H9 (cell line): ENCODE measurements around the gene PROM1. TPM values are rescaled to one million over a fixed set of nuclear protein-coding genes. Genes with fewer than 3 reads are reported as not detected.

ENCODE experiments used
- DNase-seq: peaks from one replicate; pipeline ENCODE4 v3.0.0-alpha.2; 2017
- H2AFZ ChIP-seq: one replicate; pipeline ENCODE4 v1.6.1; 2013; ENCODE audit warnings: mild to moderate bottlenecking, low read length, control low read depth, moderate library complexity
- H2AK5ac ChIP-seq: 2 replicates; pipeline ENCODE4 v1.6.1; 2013; ENCODE audit warnings: low read length, control low read depth, mixed read lengths; ENCODE audit not compliant: insufficient read length
- H2BK120ac ChIP-seq: one replicate; pipeline ENCODE4 v1.6.1; 2013; ENCODE audit warnings: low read depth, mild to moderate bottlenecking, low read length, control low read depth, inconsistent platforms; ENCODE audit not compliant: poor library complexity, severe bottlenecking
- H2BK12ac ChIP-seq: 2 replicates; pipeline ENCODE4 v1.6.1; 2013; ENCODE audit warnings: low read length, control low read depth, mixed read lengths, low read depth; ENCODE audit not compliant: insufficient read length
- H2BK15ac ChIP-seq: 2 replicates; pipeline ENCODE4 v1.6.1; 2013; ENCODE audit warnings: low read depth, low read length, control low read depth
- H2BK20ac ChIP-seq: one replicate; pipeline ENCODE4 v1.6.1; 2013; ENCODE audit warnings: low read depth, mild to moderate bottlenecking, low read length, control low read depth, inconsistent platforms; ENCODE audit not compliant: poor library complexity, severe bottlenecking
- H2BK5ac ChIP-seq: 2 replicates; pipeline ENCODE4 v1.6.1; 2013; ENCODE audit warnings: low read length, control low read depth, mixed read lengths; ENCODE audit not compliant: insufficient read length
- H3K14ac ChIP-seq: 2 replicates; pipeline ENCODE4 v1.6.1; 2013; ENCODE audit warnings: low read length, control low read depth; ENCODE audit not compliant: insufficient read depth
- H3K18ac ChIP-seq: 2 replicates; pipeline ENCODE4 v1.6.1; 2013; ENCODE audit warnings: low read depth, mild to moderate bottlenecking, mixed read lengths, low read length, control low read depth; ENCODE audit not compliant: insufficient read length
- H3K23ac ChIP-seq: 2 replicates; pipeline ENCODE4 v1.6.1; 2013; ENCODE audit warnings: low read length, control low read depth, mixed read lengths, low read depth; ENCODE audit not compliant: insufficient read length
- H3K23me2 ChIP-seq: 2 replicates; pipeline ENCODE4 v1.6.1; 2013; ENCODE audit warnings: low read depth, mild to moderate bottlenecking, mixed read lengths, low read length, control low read depth; ENCODE audit not compliant: insufficient read length, poor library complexity, severe bottlenecking
- H3K27ac ChIP-seq: 2 replicates; pipeline ENCODE4 v1.5.1; 2013; ENCODE audit warnings: low read length, control low read depth, mixed read lengths, low read depth; ENCODE audit not compliant: insufficient read length
- H3K27me3 ChIP-seq: 2 replicates; pipeline ENCODE4 v1.6.1; 2013; ENCODE audit warnings: low read length, control low read depth, inconsistent platforms; ENCODE audit not compliant: insufficient read depth
- H3K4ac ChIP-seq: 2 replicates; pipeline ENCODE4 v1.6.1; 2013; ENCODE audit warnings: low read depth, mild to moderate bottlenecking, control low read depth, inconsistent platforms, low read length, moderate library complexity
- H3K4me1 ChIP-seq: 2 replicates; pipeline ENCODE4 v1.6.1; 2013; ENCODE audit warnings: low read length, control low read depth, inconsistent platforms; ENCODE audit not compliant: insufficient read depth
- H3K4me2 ChIP-seq: 2 replicates; pipeline ENCODE4 v1.6.1; 2013; ENCODE audit warnings: low read length, control low read depth, mixed read lengths; ENCODE audit not compliant: insufficient read length, insufficient read depth
- H3K56ac ChIP-seq: 2 replicates; pipeline ENCODE4 v1.6.1; 2013; ENCODE audit warnings: low read depth, mild to moderate bottlenecking, mixed read lengths, low read length, control low read depth; ENCODE audit not compliant: insufficient read length
- H3K79me1 ChIP-seq: 2 replicates; pipeline ENCODE4 v1.6.1; 2013; ENCODE audit warnings: low read depth, mild to moderate bottlenecking, moderate library complexity, low read length, control low read depth, inconsistent platforms; ENCODE audit not compliant: insufficient read depth, poor library complexity, severe bottlenecking
- H3K79me2 ChIP-seq: 2 replicates; pipeline ENCODE4 v1.6.1; 2013; ENCODE audit warnings: low read length, control low read depth, inconsistent platforms; ENCODE audit not compliant: insufficient read depth
- H3K9ac ChIP-seq: 2 replicates; pipeline ENCODE4 v1.6.1; 2013; ENCODE audit warnings: low read length, control low read depth, mixed read lengths; ENCODE audit not compliant: insufficient read length; ENCODE audit errors: extremely low read depth
- H3K9me3 ChIP-seq: one replicate; pipeline ENCODE4 v1.6.1; 2013; ENCODE audit warnings: low read depth, low read length, inconsistent platforms; ENCODE audit not compliant: control insufficient read depth
- H3T11ph ChIP-seq: one replicate; pipeline ENCODE4 v1.6.1; 2013; ENCODE audit warnings: mild to moderate bottlenecking, low read length, control low read depth, inconsistent platforms
- H4K20me1 ChIP-seq: one replicate; pipeline ENCODE4 v1.6.1; 2013; ENCODE audit not compliant: control insufficient read depth, insufficient read length, insufficient read depth
- H4K5ac ChIP-seq: 2 replicates; pipeline ENCODE4 v1.6.1; 2013; ENCODE audit warnings: low read depth, mild to moderate bottlenecking, mixed read lengths, low read length, control low read depth; ENCODE audit not compliant: insufficient read length
- H4K8ac ChIP-seq: replicated peaks from 2 replicates; pipeline ENCODE4 v1.6.1; 2013; ENCODE audit warnings: low read length, control low read depth, mixed read lengths, low read depth; ENCODE audit not compliant: insufficient read length
- H4K91ac ChIP-seq: 2 replicates; pipeline ENCODE4 v1.6.1; 2013; ENCODE audit warnings: low read depth, mild to moderate bottlenecking, moderate library complexity, mixed read lengths, low read length, control low read depth; ENCODE audit not compliant: insufficient read length
- H3K27ac Mint-ChIP-seq, 3 experiments: 2 replicates in 2 of 3; 3 replicates in 1 of 3; pipeline ENCODE4 v1.8.0; 2020 to 2021; ENCODE audit warnings: mixed read lengths in 3 of 3, mild to moderate bottlenecking in 1 of 3, moderate library complexity in 1 of 3
- H3K27me3 Mint-ChIP-seq: 2 replicates; pipeline ENCODE4 v1.8.0; 2021; ENCODE audit warnings: low read depth, mild to moderate bottlenecking, moderate library complexity, mixed read lengths
- H3K36me3 Mint-ChIP-seq, 3 experiments: 2 replicates in 2 of 3; 3 replicates in 1 of 3; pipeline ENCODE4 v1.8.0; 2020 to 2021; ENCODE audit warnings: low read depth in 3 of 3, mixed read lengths in 3 of 3; ENCODE audit not compliant: insufficient read depth in 1 of 3
- H3K4me1 Mint-ChIP-seq, 2 experiments: 2 replicates each; pipeline ENCODE4 v1.8.0; 2020; ENCODE audit warnings: mixed read lengths in 2 of 2
- H3K4me3 Mint-ChIP-seq, 2 experiments: 2 replicates in 1 of 2; 3 replicates in 1 of 2; pipeline ENCODE4 v1.8.0; 2020 to 2021; ENCODE audit warnings: mild to moderate bottlenecking in 2 of 2, mixed read lengths in 2 of 2, moderate library complexity in 1 of 2
- H3K9me3 Mint-ChIP-seq, 2 experiments: 2 replicates in 1 of 2; 3 replicates in 1 of 2; pipeline ENCODE4 v1.8.0; 2020; ENCODE audit warnings: mild to moderate bottlenecking in 2 of 2, mixed read lengths in 2 of 2, moderate library complexity in 1 of 2
- WGBS: extraction: QIAGEN DNeasy Blood & Tissue Kit; methylation state at CpG from one replicate; pipeline ENCODE4 v1.1.7; 2013; ENCODE audit warnings: missing lambda C conversion rate, low lambda C conversion rate, mixed read lengths; ENCODE audit not compliant: insufficient read length; ENCODE audit errors: extremely low coverage; 5-methylcytosine and 5-hydroxymethylcytosine counted together
- total RNA-seq: library from RNA; stranded (reverse); gene quantifications from 2 replicates; pipeline ENCODE4 v1.2.1, GENCODE V29; 2021
- TF ChIP-seq, protein P1 (sequence below): fragments of 200-600 bp; sonication (generic); conservative IDR thresholded peaks from 3 replicates; pipeline ENCODE4 v1.8.0; 2021; ENCODE audit warnings: antibody characterized with exemption, mild to moderate bottlenecking

Gene PROM1
- total RNA-seq, 1 experiment from 2014 or later, result 98.3 TPM

DNA sequence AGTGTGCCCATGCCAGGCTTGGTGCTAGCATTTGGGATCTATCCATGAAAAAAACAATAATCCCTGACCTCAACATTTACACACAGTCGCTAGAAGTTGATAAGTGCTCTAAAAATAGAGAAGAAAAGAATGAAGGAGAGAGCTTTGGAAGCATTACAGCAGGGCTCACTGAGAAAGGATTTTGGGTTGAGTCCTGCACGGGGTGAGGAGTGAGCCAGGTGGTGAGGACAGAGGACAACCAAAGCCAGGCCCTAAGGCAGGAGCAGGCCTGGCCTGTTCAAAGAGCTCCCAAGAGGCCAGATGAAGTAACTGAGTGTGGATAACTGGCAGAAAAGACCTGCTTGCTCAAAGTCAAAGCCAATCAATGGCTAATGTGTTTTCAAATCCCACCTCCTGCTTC is 20.7 kb upstream of the PROM1 start:
- no peak overlapping the region for H3K14ac ChIP-seq
- H3K4me2 ChIP-seq, result no peak overlapping the region
- no peak overlapping the region for H3K56ac ChIP-seq
- no peaks in the 10 kb centered on the region for H3K79me1 ChIP-seq
- no peak overlapping the region for H4K5ac ChIP-seq
- no peak overlapping the region for H2BK15ac ChIP-seq
- no peak overlapping the region for H3K9ac ChIP-seq
- no peaks in the 10 kb centered on the region for H4K20me1 ChIP-seq
- H3K79me2 ChIP-seq, result no peaks in the 10 kb centered on the region
- H3K4ac ChIP-seq, result no peak overlapping the region
- no peak overlapping the region for H3T11ph ChIP-seq
- H4K8ac ChIP-seq, result no peak overlapping the region
- H3K18ac ChIP-seq, result no peak overlapping the region
- Mint-ChIP-seq H3K27me3 (peaks cover 5% of the 10 kb centered on the region), H3K4me1 (no peaks in the 10 kb centered on the region), H3K36me3 (no peaks in the 10 kb centered on the region), H3K4me3 (no peak overlapping the region), H3K27ac (no peak overlapping the region; a peak in 1 of 7 replicates), H3K9me3 (no peaks in the 10 kb centered on the region)
- no peak overlapping the region for H2BK12ac ChIP-seq
- H3K27me3 ChIP-seq, result no peaks in the 10 kb centered on the region
- DNase-seq, result peak; percentile 10
- TF ChIP-seq, protein P1, sequence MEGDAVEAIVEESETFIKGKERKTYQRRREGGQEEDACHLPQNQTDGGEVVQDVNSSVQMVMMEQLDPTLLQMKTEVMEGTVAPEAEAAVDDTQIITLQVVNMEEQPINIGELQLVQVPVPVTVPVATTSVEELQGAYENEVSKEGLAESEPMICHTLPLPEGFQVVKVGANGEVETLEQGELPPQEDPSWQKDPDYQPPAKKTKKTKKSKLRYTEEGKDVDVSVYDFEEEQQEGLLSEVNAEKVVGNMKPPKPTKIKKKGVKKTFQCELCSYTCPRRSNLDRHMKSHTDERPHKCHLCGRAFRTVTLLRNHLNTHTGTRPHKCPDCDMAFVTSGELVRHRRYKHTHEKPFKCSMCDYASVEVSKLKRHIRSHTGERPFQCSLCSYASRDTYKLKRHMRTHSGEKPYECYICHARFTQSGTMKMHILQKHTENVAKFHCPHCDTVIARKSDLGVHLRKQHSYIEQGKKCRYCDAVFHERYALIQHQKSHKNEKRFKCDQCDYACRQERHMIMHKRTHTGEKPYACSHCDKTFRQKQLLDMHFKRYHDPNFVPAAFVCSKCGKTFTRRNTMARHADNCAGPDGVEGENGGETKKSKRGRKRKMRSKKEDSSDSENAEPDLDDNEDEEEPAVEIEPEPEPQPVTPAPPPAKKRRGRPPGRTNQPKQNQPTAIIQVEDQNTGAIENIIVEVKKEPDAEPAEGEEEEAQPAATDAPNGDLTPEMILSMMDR, result no peak
- no peak overlapping the region for H3K23ac ChIP-seq
- no peaks in the 10 kb centered on the region for H3K23me2 ChIP-seq
- no peaks in the 10 kb centered on the region for H3K9me3 ChIP-seq
- WGBS, result no CpG with 5 or more reads among the region's 2 CpGs
- H2AFZ ChIP-seq, result no peak overlapping the region
- H2AK5ac ChIP-seq, result no peak overlapping the region
- no peak overlapping the region for H2BK120ac ChIP-seq
- H2BK5ac ChIP-seq, result no peak overlapping the region
- H4K91ac ChIP-seq, result no peak overlapping the region
- no peaks in the 10 kb centered on the region for H3K4me1 ChIP-seq
- H2BK20ac ChIP-seq, result no peak overlapping the region
- no peak overlapping the region for H3K27ac ChIP-seq
